Endothelial cell of umbilical vein (primary cell): ENCODE measurements around the gene GALNT1.

ENCODE experiments used
- EZH2 ChIP-seq: IDR thresholded peaks from 2 replicates; pipeline ENCODE4 v1.6.1; 2012; ENCODE audit warnings: borderline replicate concordance, low read depth, mild to moderate bottlenecking, moderate library complexity, low read length, inconsistent platforms; ENCODE audit not compliant: severe bottlenecking
- FOS ChIP-seq: IDR thresholded peaks from 2 replicates; pipeline ENCODE4 v1.6.1; 2011; ENCODE audit warnings: mild to moderate bottlenecking, low read length, moderate library complexity, borderline replicate concordance; ENCODE audit not compliant: insufficient read depth
- JUN ChIP-seq: IDR thresholded peaks from 2 replicates; pipeline ENCODE4 v1.6.1; 2011; ENCODE audit warnings: borderline replicate concordance, low read depth; ENCODE audit not compliant: insufficient read length, insufficient read depth
- MYC ChIP-seq: IDR thresholded peaks from one replicate; pipeline ENCODE4 v1.6.1; 2011; ENCODE audit warnings: mild to moderate bottlenecking, low read depth, low read length
- POLR2A ChIP-seq: IDR thresholded peaks from 2 replicates; pipeline ENCODE4 v1.6.1; 2012; ENCODE audit warnings: low read depth, mild to moderate bottlenecking, control low read depth, low read length
- POLR2AphosphoS5 ChIP-seq: IDR thresholded peaks from 2 replicates; pipeline ENCODE4 v1.6.1; 2012; ENCODE audit warnings: low read depth, mild to moderate bottlenecking, control low read depth, low read length, moderate library complexity; ENCODE audit not compliant: insufficient read depth
- TF ChIP-seq, protein P1 (sequence below): IDR thresholded peaks from 2 replicates; pipeline ENCODE4 v1.6.1; 2011; ENCODE audit not compliant: insufficient read depth, insufficient read length
- TF ChIP-seq, protein P2 (sequence below), 2 donors: IDR thresholded peaks; 1 replicate in 1 of 2; 2 replicates in 1 of 2; pipeline ENCODE4 v1.5.1; 2011; ENCODE audit warnings: low read length in 2 of 2, mild to moderate bottlenecking in 2 of 2, moderate library complexity in 2 of 2, control low read depth in 1 of 2, inconsistent platforms in 1 of 2, low read depth in 1 of 2; ENCODE audit not compliant: insufficient read depth in 1 of 2; ENCODE audit errors: extremely low read depth in 1 of 2

DNA sequence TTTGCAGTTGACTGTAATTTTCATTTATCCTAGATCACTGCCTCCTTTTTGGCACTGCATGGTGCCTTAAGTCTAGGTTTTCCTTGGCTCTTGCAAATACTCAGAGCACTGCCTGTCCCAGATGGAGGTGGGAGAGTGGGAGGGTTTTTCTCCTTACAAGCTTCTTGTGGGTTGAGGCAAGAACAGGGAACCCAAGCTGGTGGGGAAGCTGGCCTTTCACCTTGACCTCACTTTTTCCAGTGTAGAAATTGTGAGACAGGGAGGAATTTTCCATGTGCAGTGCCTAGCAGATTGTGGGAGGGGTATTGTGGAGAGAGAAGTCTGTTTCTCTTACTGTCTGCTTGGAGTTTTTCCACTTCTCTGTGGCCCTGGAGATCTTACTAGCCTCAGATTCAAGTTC, 21.5 kb downstream of the GALNT1 start:
- TF ChIP-seq POLR2A = no peak
- TF ChIP-seq, protein P1, sequence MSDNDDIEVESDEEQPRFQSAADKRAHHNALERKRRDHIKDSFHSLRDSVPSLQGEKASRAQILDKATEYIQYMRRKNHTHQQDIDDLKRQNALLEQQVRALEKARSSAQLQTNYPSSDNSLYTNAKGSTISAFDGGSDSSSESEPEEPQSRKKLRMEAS = no peak
- TF ChIP-seq EZH2 = no peak
- TF ChIP-seq, protein P2, sequence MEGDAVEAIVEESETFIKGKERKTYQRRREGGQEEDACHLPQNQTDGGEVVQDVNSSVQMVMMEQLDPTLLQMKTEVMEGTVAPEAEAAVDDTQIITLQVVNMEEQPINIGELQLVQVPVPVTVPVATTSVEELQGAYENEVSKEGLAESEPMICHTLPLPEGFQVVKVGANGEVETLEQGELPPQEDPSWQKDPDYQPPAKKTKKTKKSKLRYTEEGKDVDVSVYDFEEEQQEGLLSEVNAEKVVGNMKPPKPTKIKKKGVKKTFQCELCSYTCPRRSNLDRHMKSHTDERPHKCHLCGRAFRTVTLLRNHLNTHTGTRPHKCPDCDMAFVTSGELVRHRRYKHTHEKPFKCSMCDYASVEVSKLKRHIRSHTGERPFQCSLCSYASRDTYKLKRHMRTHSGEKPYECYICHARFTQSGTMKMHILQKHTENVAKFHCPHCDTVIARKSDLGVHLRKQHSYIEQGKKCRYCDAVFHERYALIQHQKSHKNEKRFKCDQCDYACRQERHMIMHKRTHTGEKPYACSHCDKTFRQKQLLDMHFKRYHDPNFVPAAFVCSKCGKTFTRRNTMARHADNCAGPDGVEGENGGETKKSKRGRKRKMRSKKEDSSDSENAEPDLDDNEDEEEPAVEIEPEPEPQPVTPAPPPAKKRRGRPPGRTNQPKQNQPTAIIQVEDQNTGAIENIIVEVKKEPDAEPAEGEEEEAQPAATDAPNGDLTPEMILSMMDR (IDR thresholded peaks at IDR 0.05; ENCODE audit: extremely low read depth in 1 of 2, insufficient read depth in 1 of 2, low read depth in 1 of 2, low read length in 2 of 2) = no peak
- no peak for TF ChIP-seq JUN
- TF ChIP-seq POLR2AphosphoS5 = no peak
- no peak for TF ChIP-seq FOS
- no peak for TF ChIP-seq MYC
